Astrocyte (in vitro differentiated cells and primary cell): ENCODE results near the gene EIF4G3. TPM values are rescaled to one million over a fixed set of nuclear protein-coding genes. Genes with fewer than 3 reads are reported as not detected.

Source experiments
- DNase-seq: peaks from one replicate; pipeline ENCODE4 v3.0.0-alpha.2; 2010; ENCODE audit warnings: low read depth
- FAIRE-seq: peaks from 2 replicates; lab custom pipeline; 2011; peaks lifted over from hg19 to GRCh38; lab: Jason Lieb, UNC
- H2AFZ ChIP-seq: 2 replicates; pipeline ENCODE4 v1.6.0; 2012; ENCODE audit warnings: low read depth, low read length, inconsistent platforms
- H3K27ac ChIP-seq: 2 replicates; pipeline ENCODE4 v1.5.1; 2011; ENCODE audit warnings: low read depth, low read length, inconsistent platforms
- H3K27me3 ChIP-seq: 2 replicates; pipeline ENCODE4 v1.6.0; 2011; ENCODE audit warnings: low read length, inconsistent platforms; ENCODE audit not compliant: insufficient read depth
- H3K36me3 ChIP-seq: 2 replicates; pipeline ENCODE4 v1.5.1; 2011; ENCODE audit warnings: low read length, inconsistent platforms; ENCODE audit not compliant: insufficient read depth
- H3K4me1 ChIP-seq: 2 replicates; pipeline ENCODE4 v1.5.1; 2011; ENCODE audit warnings: low read length, inconsistent platforms; ENCODE audit not compliant: insufficient read depth
- H3K4me2 ChIP-seq: 2 replicates; pipeline ENCODE4 v1.6.0; 2012; ENCODE audit warnings: low read length, inconsistent platforms
- H3K4me3 ChIP-seq: 2 replicates; pipeline ENCODE4 v1.5.1; 2011; ENCODE audit warnings: low read depth, mild to moderate bottlenecking, low read length, inconsistent platforms; ENCODE audit not compliant: insufficient read depth
- H3K79me2 ChIP-seq: 2 replicates; pipeline ENCODE4 v1.6.0; 2012; ENCODE audit warnings: mild to moderate bottlenecking, low read length, inconsistent platforms; ENCODE audit not compliant: insufficient read depth
- H3K9ac ChIP-seq: 2 replicates; pipeline ENCODE4 v1.6.0; 2012; ENCODE audit warnings: mild to moderate bottlenecking, low read length, inconsistent platforms
- H3K9me3 ChIP-seq: 2 replicates; pipeline ENCODE4 v1.5.1; 2012; ENCODE audit warnings: low read depth, mild to moderate bottlenecking, low read length, inconsistent platforms; ENCODE audit not compliant: insufficient read depth
- H4K20me1 ChIP-seq: 2 replicates; pipeline ENCODE4 v1.6.0; 2012; ENCODE audit warnings: low read length, inconsistent platforms; ENCODE audit not compliant: insufficient read depth
- H3K27ac Mint-ChIP-seq: one replicate; pipeline ENCODE4 v1.8.0; 2021; ENCODE audit warnings: mild to moderate bottlenecking, mixed read lengths; ENCODE audit not compliant: unreplicated experiment
- H3K27me3 Mint-ChIP-seq: one replicate; pipeline ENCODE4 v1.8.0; 2021; ENCODE audit warnings: low read depth, mixed read lengths; ENCODE audit not compliant: unreplicated experiment
- H3K36me3 Mint-ChIP-seq: one replicate; pipeline ENCODE4 v1.8.0; 2021; ENCODE audit warnings: low read depth, mixed read lengths; ENCODE audit not compliant: unreplicated experiment
- H3K4me1 Mint-ChIP-seq: one replicate; pipeline ENCODE4 v1.8.0; 2021; ENCODE audit warnings: low read depth, mixed read lengths; ENCODE audit not compliant: unreplicated experiment
- H3K4me3 Mint-ChIP-seq: one replicate; pipeline ENCODE4 v1.8.0; 2021; ENCODE audit warnings: mild to moderate bottlenecking, moderate library complexity, mixed read lengths; ENCODE audit not compliant: unreplicated experiment
- H3K9me3 Mint-ChIP-seq: one replicate; pipeline ENCODE4 v1.8.0; 2021; ENCODE audit warnings: mild to moderate bottlenecking, mixed read lengths; ENCODE audit not compliant: unreplicated experiment
- EZH2 ChIP-seq: IDR thresholded peaks from 2 replicates; pipeline ENCODE4 v1.6.1; 2012; ENCODE audit warnings: mild to moderate bottlenecking, low read length, inconsistent platforms; ENCODE audit not compliant: insufficient read depth
- total RNA-seq: library from RNA; stranded (reverse); gene quantifications from 2 replicates; pipeline ENCODE4 v1.2.1, GENCODE V29; 2021
- TF ChIP-seq, protein P1 (sequence below): IDR thresholded peaks from 2 replicates; pipeline ENCODE4 v1.5.1; 2011; ENCODE audit warnings: low read depth, mild to moderate bottlenecking, inconsistent platforms, low read length, moderate library complexity; ENCODE audit not compliant: insufficient read depth

EIF4G3 gene
- total RNA-seq, 1 donor from 2014 or later = 76.1 TPM

DNA sequence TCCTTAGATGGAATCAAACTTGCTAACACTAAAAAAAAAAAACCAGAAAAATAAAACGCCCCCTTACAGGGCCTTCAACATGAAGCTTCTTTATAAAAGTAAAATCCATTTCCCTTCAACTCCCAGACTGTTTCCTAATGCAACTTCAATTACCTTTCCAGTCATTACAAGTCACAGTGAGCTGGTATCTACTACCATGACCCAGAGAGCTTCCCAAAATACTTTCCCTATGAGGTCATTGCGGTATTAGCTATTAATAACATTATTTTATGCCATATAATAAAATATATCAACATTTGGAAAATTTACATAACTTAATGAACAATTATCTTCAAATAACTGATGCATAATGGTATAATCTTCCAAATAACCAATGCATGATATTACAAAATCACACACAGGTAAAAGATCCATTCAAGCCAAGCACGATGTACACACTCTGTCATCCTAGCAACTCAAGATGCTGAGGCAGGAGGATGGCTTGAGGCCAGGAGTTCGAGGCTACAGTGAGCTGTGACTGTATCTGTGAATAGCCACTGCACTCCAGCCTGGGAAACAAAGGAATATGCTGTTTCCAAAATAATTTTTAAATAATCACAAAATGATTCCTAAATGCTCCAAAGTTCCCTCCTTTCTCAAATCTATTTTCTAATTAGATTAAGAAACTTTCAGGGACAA is 24.1 kb downstream of the EIF4G3 start:
- no peaks in the 10 kb centered on the region for H3K9me3 Mint-ChIP-seq
- no peaks in the 10 kb centered on the region for H3K36me3 Mint-ChIP-seq
- peaks cover 41% of the 10 kb centered on the region for H4K20me1 ChIP-seq
- FAIRE-seq (no peak), DNase-seq (no peak)
- H3K9ac ChIP-seq = no peak overlapping the region
- H3K27me3 ChIP-seq = no peaks in the 10 kb centered on the region
- no peak overlapping the region for H3K4me2 ChIP-seq
- H3K79me2 ChIP-seq = peaks cover 70% of the 10 kb centered on the region
- peaks cover 19% of the 10 kb centered on the region for H3K4me1 ChIP-seq
- H3K27ac Mint-ChIP-seq = no peak overlapping the region
- peaks cover 4% of the 10 kb centered on the region for H3K36me3 ChIP-seq
- no peaks in the 10 kb centered on the region for H3K9me3 ChIP-seq
- H3K4me1 Mint-ChIP-seq = peaks cover 31% of the 10 kb centered on the region
- no peak overlapping the region for H3K4me3 ChIP-seq
- no peak overlapping the region for H3K4me3 Mint-ChIP-seq
- TF ChIP-seq, protein P1, sequence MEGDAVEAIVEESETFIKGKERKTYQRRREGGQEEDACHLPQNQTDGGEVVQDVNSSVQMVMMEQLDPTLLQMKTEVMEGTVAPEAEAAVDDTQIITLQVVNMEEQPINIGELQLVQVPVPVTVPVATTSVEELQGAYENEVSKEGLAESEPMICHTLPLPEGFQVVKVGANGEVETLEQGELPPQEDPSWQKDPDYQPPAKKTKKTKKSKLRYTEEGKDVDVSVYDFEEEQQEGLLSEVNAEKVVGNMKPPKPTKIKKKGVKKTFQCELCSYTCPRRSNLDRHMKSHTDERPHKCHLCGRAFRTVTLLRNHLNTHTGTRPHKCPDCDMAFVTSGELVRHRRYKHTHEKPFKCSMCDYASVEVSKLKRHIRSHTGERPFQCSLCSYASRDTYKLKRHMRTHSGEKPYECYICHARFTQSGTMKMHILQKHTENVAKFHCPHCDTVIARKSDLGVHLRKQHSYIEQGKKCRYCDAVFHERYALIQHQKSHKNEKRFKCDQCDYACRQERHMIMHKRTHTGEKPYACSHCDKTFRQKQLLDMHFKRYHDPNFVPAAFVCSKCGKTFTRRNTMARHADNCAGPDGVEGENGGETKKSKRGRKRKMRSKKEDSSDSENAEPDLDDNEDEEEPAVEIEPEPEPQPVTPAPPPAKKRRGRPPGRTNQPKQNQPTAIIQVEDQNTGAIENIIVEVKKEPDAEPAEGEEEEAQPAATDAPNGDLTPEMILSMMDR = no peak
- no peak for TF ChIP-seq EZH2
- H3K27me3 Mint-ChIP-seq = no peaks in the 10 kb centered on the region
- no peak overlapping the region for H2AFZ ChIP-seq
- H3K27ac ChIP-seq = peak overlapping the region; percentile 10

DNA sequence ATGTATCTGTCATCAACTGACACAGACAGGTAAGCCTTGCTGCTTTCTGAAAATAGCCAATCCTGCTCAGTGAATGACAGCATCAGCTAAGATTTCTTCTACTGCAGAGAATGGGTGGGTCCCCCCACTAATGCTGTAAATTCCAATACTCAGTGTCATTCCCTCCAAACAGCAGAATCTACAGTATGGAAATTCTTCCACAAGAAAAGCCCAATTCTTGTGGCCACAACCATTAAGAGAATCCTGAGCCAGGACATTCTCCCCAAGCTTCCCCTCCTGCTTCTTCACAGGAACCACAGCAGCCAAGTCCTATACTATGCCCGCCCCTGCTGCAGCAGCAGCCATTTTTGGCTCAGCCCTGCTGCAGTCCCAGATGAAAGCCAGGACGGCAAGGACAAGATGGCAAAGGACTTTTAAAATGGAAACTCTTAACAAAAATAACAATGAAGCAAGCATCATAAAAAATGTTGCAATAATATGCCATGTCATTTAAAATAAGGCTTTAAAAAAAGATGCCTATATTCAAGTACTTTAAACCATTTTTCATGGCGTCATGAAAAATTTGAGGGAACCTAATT is 26.8 kb downstream of the EIF4G3 start:
- H3K9ac ChIP-seq = peak overlapping the region; percentile 78
- H3K4me1 ChIP-seq = peaks cover 19% of the 10 kb centered on the region
- H3K4me3 Mint-ChIP-seq = peak overlapping the region; percentile 24
- peaks cover 30% of the 10 kb centered on the region for H4K20me1 ChIP-seq
- peaks cover 2% of the 10 kb centered on the region for H3K36me3 Mint-ChIP-seq
- peaks cover 31% of the 10 kb centered on the region for H3K4me1 Mint-ChIP-seq
- TF ChIP-seq, protein P1 = no peak
- TF ChIP-seq EZH2 = no peak
- peaks cover 4% of the 10 kb centered on the region for H3K36me3 ChIP-seq
- H3K4me3 ChIP-seq = peak overlapping the region; percentile 26
- no peaks in the 10 kb centered on the region for H3K27me3 Mint-ChIP-seq
- H3K4me2 ChIP-seq = peak overlapping the region; percentile 71
- H3K9me3 ChIP-seq = no peaks in the 10 kb centered on the region
- H3K27me3 ChIP-seq = no peaks in the 10 kb centered on the region
- H3K27ac Mint-ChIP-seq = peak overlapping the region; percentile 100
- no peaks in the 10 kb centered on the region for H3K9me3 Mint-ChIP-seq
- FAIRE-seq = peak; percentile 93
- peak; percentile 98 for DNase-seq
- H3K27ac ChIP-seq = peak overlapping the region; percentile 90
- H3K79me2 ChIP-seq = peaks cover 62% of the 10 kb centered on the region
- H2AFZ ChIP-seq = no peak overlapping the region

DNA sequence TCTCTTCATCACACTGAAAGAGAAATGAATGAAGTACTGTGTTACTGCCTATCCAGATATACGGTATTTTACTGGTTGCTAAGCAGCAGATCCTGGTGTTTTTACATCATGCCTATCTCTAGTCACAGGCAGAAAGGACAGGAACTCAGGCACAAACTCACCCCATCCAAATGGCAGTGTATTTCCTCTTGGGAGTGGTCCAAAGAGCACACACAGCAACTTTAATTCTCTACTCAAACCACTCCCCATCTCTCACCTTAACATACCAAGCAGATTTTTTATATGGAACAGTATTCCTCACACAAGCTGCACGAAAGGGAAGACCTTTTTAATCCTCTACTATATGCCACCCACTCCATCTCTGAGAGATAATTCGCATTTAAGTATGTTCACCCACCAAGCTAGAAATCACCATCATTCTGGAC is 27.3 kb downstream of the EIF4G3 start:
- FAIRE-seq = peak; percentile 62

More for the DNA sequence above, 27.3 kb downstream of the EIF4G3 start:
- Mint-ChIP-seq H3K27ac (peak overlapping the region; percentile 100), H3K9me3 (no peaks in the 10 kb centered on the region), H3K4me1 (peaks cover 31% of the 10 kb centered on the region), H3K4me3 (no peak overlapping the region), H3K27me3 (no peaks in the 10 kb centered on the region), H3K36me3 (peaks cover 5% of the 10 kb centered on the region)
- H3K79me2 ChIP-seq = peaks cover 62% of the 10 kb centered on the region
- H3K4me1 ChIP-seq = peaks cover 19% of the 10 kb centered on the region
- TF ChIP-seq EZH2 = no peak
- TF ChIP-seq, protein P1 = no peak
- peaks cover 4% of the 10 kb centered on the region for H3K36me3 ChIP-seq
- peak overlapping the region; percentile 71 for H3K4me2 ChIP-seq
- no peak overlapping the region for H2AFZ ChIP-seq
- peak overlapping the region; percentile 25 for H3K4me3 ChIP-seq
- no peaks in the 10 kb centered on the region for H3K9me3 ChIP-seq
- H3K27ac ChIP-seq = peak overlapping the region; percentile 90
- peaks cover 33% of the 10 kb centered on the region for H4K20me1 ChIP-seq
- H3K9ac ChIP-seq = peak overlapping the region; percentile 78
- DNase-seq = peak; percentile 62
- no peaks in the 10 kb centered on the region for H3K27me3 ChIP-seq
